ENCODE results near the gene DDN.

DDN gene

GRCh38 chr12:48966177-48966895 lies 32.8 kb downstream of the DDN start:
- Histone ChIP-seq H3K9me3 (ENCODE audit: severe bottlenecking) (no peaks in the 10 kb centered on the region), H3K4me3 (ENCODE audit: low read depth, low read length) (no peak overlapping the region), H3K27ac (no peak overlapping the region), H3K27me3 (ENCODE audit: insufficient read depth, low read depth, severe bottlenecking) (peaks cover 4% of the 10 kb centered on the region), H3K36me3 (no peaks in the 10 kb centered on the region)
- no peak for DNase-seq
- TF ChIP-seq CTCF (IDR thresholded peaks at IDR 0.05; ENCODE audit: low read depth, low read length), result no peak

- no peaks in the 10 kb centered on the region for H3K27me3 ChIP-seq (ENCODE audit: insufficient read depth, low read depth, severe bottlenecking)
- no peak overlapping the region for H3K4me3 ChIP-seq (ENCODE audit: low read depth, low read length)
- no peaks in the 10 kb centered on the region for H3K9me3 ChIP-seq (ENCODE audit: severe bottlenecking)
- H3K27ac ChIP-seq, result no peak overlapping the region
- no peaks in the 10 kb centered on the region for H3K36me3 ChIP-seq
- no peak for DNase-seq
- TF ChIP-seq CTCF (IDR thresholded peaks at IDR 0.05; ENCODE audit: low read depth, low read length), result peak; percentile 38
Measured at GRCh38 chr12:48965298-48965838, 33.8 kb downstream of the DDN start.

- H3K9me3 ChIP-seq (ENCODE audit: severe bottlenecking), result no peaks in the 10 kb centered on the region
- H3K4me3 ChIP-seq (ENCODE audit: low read depth, low read length), result no peak overlapping the region
- H3K27me3 ChIP-seq (ENCODE audit: insufficient read depth, low read depth, severe bottlenecking), result no peaks in the 10 kb centered on the region
- no peak for TF ChIP-seq CTCF (IDR thresholded peaks at IDR 0.05; ENCODE audit: low read depth, low read length)
- DNase-seq, result no peak
- H3K27ac ChIP-seq, result no peak overlapping the region
- H3K36me3 ChIP-seq, result no peaks in the 10 kb centered on the region
Measured at GRCh38 chr12:48961801-48962200, 37.4 kb downstream of the DDN start.

- no peak for TF ChIP-seq CTCF (IDR thresholded peaks at IDR 0.05; ENCODE audit: low read depth, low read length)
- H3K27ac ChIP-seq, result no peak overlapping the region
- H3K9me3 ChIP-seq (ENCODE audit: severe bottlenecking), result no peaks in the 10 kb centered on the region
- H3K36me3 ChIP-seq, result no peaks in the 10 kb centered on the region
- H3K4me3 ChIP-seq (ENCODE audit: low read depth, low read length), result no peak overlapping the region
- no peak for DNase-seq
- H3K27me3 ChIP-seq (ENCODE audit: insufficient read depth, low read depth, severe bottlenecking), result no peaks in the 10 kb centered on the region
Measured at GRCh38 chr12:48961331-48961730, 37.8 kb downstream of the DDN start.

GRCh38 chr12:48960834-48961233 lies 38.3 kb downstream of the DDN start:
- Histone ChIP-seq H3K36me3 (peaks cover under 1% of the 10 kb centered on the region; the same call in 1 of the 2 replicates), H3K4me3 (ENCODE audit: low read depth, low read length) (no peak overlapping the region), H3K9me3 (ENCODE audit: severe bottlenecking) (no peaks in the 10 kb centered on the region), H3K27ac (no peak overlapping the region), H3K27me3 (ENCODE audit: insufficient read depth, low read depth, severe bottlenecking) (no peaks in the 10 kb centered on the region)
- DNase-seq, result no peak
- no peak for TF ChIP-seq CTCF (IDR thresholded peaks at IDR 0.05; ENCODE audit: low read depth, low read length)

- Histone ChIP-seq H3K27ac (peak overlapping the region; percentile 40; the same call in 1 of the 2 replicates), H3K9me3 (ENCODE audit: severe bottlenecking) (no peaks in the 10 kb centered on the region), H3K27me3 (ENCODE audit: insufficient read depth, low read depth, severe bottlenecking) (no peaks in the 10 kb centered on the region), H3K36me3 (peaks cover 12% of the 10 kb centered on the region), H3K4me3 (ENCODE audit: low read depth, low read length) (peak overlapping the region; percentile 85)
- TF ChIP-seq CTCF (IDR thresholded peaks at IDR 0.05; ENCODE audit: low read depth, low read length), result no peak
- no peak for DNase-seq
Measured at GRCh38 chr12:48958049-48958388, 41.2 kb downstream of the DDN start.
